Measurements from ENCODE around the gene EID1. TPM values are rescaled to one million over a fixed set of nuclear protein-coding genes. Genes with fewer than 3 reads are reported as not detected.
A peak's percentile ranks its signal among the peaks of the same experiment; 100 is the strongest.
"Not testable (repeated sequence)": the region's sequence is repeated elsewhere in the genome, so short reads cannot be mapped to it uniquely, and the experiment has no call there.

EID1 gene, protein sequence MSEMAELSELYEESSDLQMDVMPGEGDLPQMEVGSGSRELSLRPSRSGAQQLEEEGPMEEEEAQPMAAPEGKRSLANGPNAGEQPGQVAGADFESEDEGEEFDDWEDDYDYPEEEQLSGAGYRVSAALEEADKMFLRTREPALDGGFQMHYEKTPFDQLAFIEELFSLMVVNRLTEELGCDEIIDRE
- 46.1 TPM for total RNA-seq

DNA sequence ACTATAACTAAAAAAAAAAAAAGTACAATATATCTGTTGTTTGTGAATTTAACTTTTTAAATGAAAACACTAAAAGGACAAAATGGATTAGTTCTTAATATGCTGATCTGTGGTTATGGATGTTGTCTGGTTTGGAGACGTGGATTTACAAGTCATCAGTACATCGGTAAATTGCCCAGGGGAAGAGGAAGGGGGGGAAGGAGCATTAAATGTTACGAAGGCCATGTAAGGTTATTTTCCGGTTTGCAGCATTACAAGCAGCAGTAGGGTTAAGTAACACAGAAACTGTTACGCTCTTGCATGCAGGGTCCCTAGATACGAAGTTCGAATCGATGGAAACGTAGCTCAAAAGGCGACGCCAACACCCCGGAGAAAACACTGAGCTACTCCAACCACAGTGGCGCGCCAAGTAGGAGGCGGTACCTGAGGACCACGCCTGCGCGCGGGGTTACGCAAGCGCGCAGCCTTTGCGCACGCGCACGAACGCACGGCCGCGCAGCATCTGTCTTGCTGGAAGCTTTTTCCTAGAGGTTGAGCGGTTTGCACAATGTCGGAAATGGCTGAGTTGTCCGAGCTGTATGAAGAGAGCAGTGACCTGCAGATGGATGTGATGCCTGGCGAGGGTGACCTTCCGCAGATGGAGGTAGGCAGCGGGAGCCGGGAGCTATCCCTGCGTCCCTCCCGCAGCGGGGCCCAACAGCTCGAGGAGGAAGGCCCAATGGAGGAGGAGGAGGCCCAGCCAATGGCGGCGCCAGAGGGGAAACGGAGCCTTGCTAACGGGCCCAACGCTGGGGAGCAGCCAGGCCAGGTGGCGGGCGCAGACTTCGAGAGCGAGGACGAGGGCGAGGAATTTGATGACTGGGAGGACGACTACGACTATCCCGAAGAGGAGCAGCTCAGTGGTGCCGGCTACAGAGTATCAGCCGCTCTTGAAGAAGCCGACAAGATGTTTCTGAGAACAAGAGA lies at the start of gene EID1:
Gene EID1 (plus strand): TSS at position 505 of the 966 bp plus-strand sequence. CDS start 43 bp downstream, at position 548.
- DNase-seq (ENCODE audit: low spot score) (peak; percentile 96), ATAC-seq (peak; percentile 98)

GRCh38 chr15:48828471-48828870 lies 49.5 kb upstream of the EID1 start:
- ATAC-seq: no peak
- DNase-seq (ENCODE audit: low spot score): no peak

- ATAC-seq: no peak
- DNase-seq (ENCODE audit: low spot score): no peak
Measured at GRCh38 chr15:48828906-48829305, 49.0 kb upstream of the EID1 start.

- no peak for ATAC-seq
Measured at GRCh38 chr15:48832648-48833047, 45.3 kb upstream of the EID1 start.

GRCh38 chr15:48833526-48834239 lies 44.3 kb upstream of the EID1 start:
- no peak for DNase-seq (ENCODE audit: low spot score)
- no peak for ATAC-seq

More at GRCh38 chr15:48832648-48833047, 45.3 kb upstream of the EID1 start:
- DNase-seq (ENCODE audit: low spot score): no peak

GRCh38 chr15:48834756-48835155 lies 43.2 kb upstream of the EID1 start:
- DNase-seq (ENCODE audit: low spot score) (no peak), ATAC-seq (no peak)

GRCh38 chr15:48842501-48842900 lies 35.4 kb upstream of the EID1 start:
- DNase-seq (ENCODE audit: low spot score) (no peak), ATAC-seq (no peak)

- no peak for ATAC-seq
- no peak for DNase-seq (ENCODE audit: low spot score)
Measured at GRCh38 chr15:48845123-48845522, 32.8 kb upstream of the EID1 start.

- DNase-seq (ENCODE audit: low spot score) (no peak), ATAC-seq (no peak)
Measured at GRCh38 chr15:48850648-48851047, 27.3 kb upstream of the EID1 start.

- ATAC-seq: no peak
Measured at GRCh38 chr15:48851956-48852355, 26.0 kb upstream of the EID1 start.

DNA sequence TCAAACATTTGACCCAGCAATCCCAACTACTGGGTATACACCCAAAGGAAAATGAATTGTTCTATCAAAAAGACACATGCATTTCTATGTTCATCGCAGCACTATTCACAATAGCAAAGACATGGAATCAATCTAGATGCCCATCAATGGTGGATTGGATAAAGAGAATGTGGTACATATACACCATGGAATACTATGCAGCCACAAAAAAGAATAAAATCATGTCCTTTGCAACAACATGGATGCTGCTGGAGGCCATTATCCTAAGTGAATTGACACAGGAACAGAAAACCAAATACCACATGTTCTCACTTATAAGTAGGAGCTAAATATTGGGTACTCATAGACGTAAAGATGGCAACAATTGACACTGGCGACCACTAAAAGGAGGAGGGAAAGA lies 23.5 kb upstream of the EID1 start:
- not testable (repeated sequence) for DNase-seq (ENCODE audit: low spot score); ATAC-seq

More at GRCh38 chr15:48851956-48852355, 26.0 kb upstream of the EID1 start:
- DNase-seq (ENCODE audit: low spot score): no peak

GRCh38 chr15:48855501-48856440 lies 22.2 kb upstream of the EID1 start:
- ATAC-seq (peak; percentile 98), DNase-seq (ENCODE audit: low spot score) (no peak)

DNA sequence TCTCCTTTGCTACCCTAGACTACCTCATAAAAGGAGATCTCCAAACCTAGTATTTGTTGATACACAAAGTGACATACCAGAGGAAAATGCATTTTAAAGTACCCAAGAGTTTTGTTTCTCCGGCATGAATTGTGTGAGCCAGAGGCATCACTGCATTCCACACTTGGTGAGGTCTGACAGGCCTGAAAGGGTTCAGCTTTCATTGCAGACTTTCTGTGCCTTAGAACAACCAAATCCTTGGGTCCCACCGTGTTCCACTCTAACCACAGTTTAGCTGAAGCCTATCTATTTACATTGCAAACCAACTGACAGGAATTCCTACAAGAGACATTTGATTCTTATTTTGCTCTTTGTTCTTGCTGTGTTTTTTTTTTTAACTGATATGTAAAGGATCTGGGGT lies 21.0 kb upstream of the EID1 start:
- DNase-seq (ENCODE audit: low spot score) (no peak), ATAC-seq (no peak)

DNA sequence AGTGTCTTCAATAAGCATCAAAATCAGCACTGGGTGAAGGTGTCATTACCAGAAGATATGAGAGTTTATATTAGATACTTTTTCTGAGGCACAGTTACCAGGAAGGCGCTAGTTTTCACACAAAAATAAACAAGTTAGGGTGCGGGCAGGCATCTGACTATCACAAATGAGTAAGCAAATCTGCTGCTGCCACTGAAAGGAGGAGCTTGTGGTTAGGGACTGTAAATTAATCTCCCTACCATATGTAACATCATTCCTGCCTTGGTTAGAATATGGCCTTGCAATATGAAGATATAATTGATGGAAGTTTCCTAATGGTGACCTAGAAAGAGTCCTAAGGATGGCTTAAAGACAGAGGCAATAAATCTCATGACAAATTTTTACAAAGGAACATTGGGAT lies 19.5 kb upstream of the EID1 start:
- no peak for ATAC-seq

GRCh38 chr15:48859426-48859825 lies 18.5 kb upstream of the EID1 start:
- DNase-seq (ENCODE audit: low spot score): no peak
- no peak for ATAC-seq

More for the DNA sequence above, 19.5 kb upstream of the EID1 start:
- DNase-seq (ENCODE audit: low spot score): no peak

- peak; percentile 88 for ATAC-seq
Measured at GRCh38 chr15:48861813-48862431, 16.0 kb upstream of the EID1 start.

GRCh38 chr15:48862705-48863104 lies 15.2 kb upstream of the EID1 start:
- no peak for DNase-seq (ENCODE audit: low spot score)
- ATAC-seq: no peak

More at GRCh38 chr15:48861813-48862431, 16.0 kb upstream of the EID1 start:
- DNase-seq (ENCODE audit: low spot score): no peak

- no peak for ATAC-seq
- no peak for DNase-seq (ENCODE audit: low spot score)
Measured at GRCh38 chr15:48865370-48866079, 12.4 kb upstream of the EID1 start.

DNA sequence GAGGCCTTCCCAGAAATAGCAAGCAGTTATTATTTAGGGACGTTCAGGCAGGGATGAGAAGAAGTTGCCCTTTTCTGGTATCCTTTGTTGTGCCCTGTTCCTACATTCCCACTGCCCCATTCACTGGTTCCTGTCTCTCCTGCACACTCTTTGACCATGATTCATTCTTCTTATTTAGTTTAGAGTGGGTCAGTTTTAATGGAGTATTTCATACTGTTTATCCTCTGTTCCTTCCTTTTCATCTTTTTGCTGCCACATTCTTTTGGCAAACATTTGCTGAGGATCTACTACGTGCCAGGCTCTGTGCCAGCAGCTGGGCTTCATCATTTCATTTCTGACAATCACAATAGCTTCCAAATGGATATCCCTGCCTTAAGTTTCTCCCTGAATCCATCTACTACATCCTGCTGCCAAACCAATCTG lies 11.8 kb upstream of the EID1 start:
- ATAC-seq: no peak
- no peak for DNase-seq (ENCODE audit: low spot score)
